ENCODE measurements around the gene CETN3.
A peak's percentile ranks its signal among the peaks of the same experiment; 100 is the strongest.

CETN3 gene

DNA sequence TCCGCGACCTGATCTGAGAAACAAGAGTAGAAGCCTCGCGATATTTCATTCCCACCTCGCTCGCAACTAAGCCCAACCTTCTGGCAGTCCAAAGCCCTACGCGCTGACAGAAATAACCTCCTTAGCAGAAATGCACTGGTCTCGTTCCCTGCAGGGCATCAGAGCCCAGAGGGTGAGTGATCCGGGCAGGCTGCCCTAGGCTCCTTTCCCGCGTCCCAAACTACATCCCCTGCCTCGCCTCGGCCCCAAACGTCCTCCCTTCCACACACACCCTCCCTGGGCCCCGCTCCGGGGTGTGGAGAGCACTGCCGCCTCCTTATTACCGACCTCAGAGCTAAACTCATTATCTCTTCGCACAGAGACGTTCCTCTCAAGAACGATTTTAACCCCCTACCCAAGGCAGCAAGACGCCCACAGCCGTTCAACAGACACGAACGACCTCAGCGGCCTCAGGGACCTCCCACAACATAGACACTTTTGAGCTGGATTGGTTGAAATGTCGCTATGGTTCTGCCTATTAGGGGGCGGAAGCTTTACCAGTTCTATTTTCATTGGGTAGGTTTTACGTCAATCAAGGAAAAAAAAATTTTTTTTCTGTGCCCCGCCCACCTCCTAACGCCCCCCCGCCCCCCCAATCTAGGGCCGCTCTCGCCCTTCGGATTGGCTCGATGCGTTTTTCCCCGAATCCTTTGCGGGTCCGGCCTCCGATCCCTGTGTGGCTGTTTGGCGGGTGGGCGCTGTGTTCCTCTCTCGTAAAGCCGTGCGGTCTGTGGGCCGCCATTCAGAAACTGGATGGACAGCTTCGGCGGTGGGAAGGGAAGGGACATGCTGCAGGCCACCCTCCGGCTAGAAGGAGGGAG lies at the start of gene CETN3:
CETN3 (minus strand) TSS at position 439 of the 860 bp plus-strand sequence; CDS start at position 344, 95 bp downstream.
- TF ChIP-seq, protein P1, sequence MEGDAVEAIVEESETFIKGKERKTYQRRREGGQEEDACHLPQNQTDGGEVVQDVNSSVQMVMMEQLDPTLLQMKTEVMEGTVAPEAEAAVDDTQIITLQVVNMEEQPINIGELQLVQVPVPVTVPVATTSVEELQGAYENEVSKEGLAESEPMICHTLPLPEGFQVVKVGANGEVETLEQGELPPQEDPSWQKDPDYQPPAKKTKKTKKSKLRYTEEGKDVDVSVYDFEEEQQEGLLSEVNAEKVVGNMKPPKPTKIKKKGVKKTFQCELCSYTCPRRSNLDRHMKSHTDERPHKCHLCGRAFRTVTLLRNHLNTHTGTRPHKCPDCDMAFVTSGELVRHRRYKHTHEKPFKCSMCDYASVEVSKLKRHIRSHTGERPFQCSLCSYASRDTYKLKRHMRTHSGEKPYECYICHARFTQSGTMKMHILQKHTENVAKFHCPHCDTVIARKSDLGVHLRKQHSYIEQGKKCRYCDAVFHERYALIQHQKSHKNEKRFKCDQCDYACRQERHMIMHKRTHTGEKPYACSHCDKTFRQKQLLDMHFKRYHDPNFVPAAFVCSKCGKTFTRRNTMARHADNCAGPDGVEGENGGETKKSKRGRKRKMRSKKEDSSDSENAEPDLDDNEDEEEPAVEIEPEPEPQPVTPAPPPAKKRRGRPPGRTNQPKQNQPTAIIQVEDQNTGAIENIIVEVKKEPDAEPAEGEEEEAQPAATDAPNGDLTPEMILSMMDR (IDR thresholded peaks at IDR 0.05; ENCODE audit: low read depth, low read length): no peak; the same call in 1 of the 2 replicates
- peak; percentile 93 for DNase-seq (ENCODE audit: extremely low read depth, low read depth)

DNA sequence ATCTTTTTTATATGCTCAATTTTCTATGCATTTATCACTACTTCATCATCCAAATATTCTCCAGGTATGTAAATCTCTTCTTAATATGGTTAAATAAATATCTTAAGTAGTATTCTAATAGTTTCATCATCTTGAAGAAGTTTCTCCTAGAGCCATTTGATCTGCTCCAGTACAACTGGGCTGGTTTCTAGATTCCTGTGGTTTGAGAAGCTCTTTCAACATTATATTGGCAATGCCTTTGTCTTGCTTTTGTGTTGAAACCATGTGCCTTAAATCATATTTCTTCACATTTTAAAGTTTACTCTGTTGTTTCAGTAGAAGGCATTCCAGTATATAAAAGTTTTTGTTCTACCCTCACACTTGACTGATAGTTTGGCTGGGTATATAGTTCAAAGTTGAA lies 37.4 kb upstream of the CETN3 start:
- peak; percentile 40 for DNase-seq (ENCODE audit: extremely low read depth, low read depth)
- TF ChIP-seq, protein P1 (IDR thresholded peaks at IDR 0.05; ENCODE audit: low read depth, low read length): no peak

DNA sequence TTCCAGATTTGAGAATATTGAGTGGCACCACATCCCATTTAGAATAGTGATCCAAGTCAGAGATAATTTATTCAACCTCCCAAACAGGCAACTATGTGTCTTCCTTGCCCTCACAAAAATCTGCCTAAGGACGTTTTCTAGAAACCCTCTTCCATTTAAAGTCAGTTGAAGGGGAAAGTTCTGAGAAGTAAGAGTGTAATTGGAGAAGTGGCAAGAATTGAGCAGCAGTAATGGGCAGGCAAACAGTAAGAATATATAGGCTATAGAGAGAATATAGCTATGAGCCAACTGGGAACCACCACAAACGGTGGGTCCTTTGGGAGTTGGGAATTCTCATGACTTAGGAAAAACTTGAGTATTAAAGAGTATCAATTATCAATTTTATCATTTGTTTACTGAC lies 31.1 kb upstream of the CETN3 start:
- DNase-seq (ENCODE audit: extremely low read depth, low read depth): no peak
- TF ChIP-seq, protein P1 (IDR thresholded peaks at IDR 0.05; ENCODE audit: low read depth, low read length): no peak

DNA sequence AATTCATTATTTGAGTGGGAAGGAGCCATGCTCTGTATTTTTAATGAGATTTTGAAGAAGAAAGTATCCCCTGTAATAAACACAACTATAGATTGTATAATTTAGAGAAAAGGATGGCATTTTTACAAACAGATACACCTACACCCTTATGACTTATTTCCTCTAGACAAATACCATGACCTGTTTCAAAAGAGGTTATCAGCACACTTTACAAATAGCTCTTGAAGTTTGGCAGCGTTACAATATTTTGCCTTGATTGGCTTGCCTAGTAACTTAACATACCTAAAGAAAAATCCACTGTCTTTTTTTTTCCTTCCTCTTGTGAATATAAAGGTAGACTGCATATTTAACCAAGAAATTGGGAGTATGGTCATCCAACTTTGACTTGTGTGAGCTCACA lies 28.5 kb upstream of the CETN3 start:
- DNase-seq (ENCODE audit: extremely low read depth, low read depth): no peak
- TF ChIP-seq, protein P1 (IDR thresholded peaks at IDR 0.05; ENCODE audit: low read depth, low read length): no peak

DNA sequence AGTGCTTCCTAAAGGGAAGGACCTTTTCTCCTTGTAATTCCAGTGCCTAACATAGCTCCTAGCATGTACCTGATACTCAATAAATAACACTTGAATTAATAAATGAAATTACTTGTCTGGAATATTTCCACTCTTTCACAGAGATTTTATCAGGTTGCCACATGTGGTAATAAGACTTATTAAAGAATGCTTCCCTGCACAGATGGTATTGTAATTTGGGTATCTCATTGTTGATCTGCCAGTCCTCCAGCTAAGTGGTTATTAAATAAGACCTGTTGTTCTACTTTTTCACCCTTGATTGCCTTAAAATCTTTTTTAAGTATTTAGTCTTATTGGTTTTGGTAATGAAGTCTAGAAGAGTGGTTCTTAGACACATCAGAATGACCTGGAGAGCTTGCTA lies 28.1 kb upstream of the CETN3 start:
- TF ChIP-seq, protein P1 (IDR thresholded peaks at IDR 0.05; ENCODE audit: low read depth, low read length): no peak
- no peak for DNase-seq (ENCODE audit: extremely low read depth, low read depth)

DNA sequence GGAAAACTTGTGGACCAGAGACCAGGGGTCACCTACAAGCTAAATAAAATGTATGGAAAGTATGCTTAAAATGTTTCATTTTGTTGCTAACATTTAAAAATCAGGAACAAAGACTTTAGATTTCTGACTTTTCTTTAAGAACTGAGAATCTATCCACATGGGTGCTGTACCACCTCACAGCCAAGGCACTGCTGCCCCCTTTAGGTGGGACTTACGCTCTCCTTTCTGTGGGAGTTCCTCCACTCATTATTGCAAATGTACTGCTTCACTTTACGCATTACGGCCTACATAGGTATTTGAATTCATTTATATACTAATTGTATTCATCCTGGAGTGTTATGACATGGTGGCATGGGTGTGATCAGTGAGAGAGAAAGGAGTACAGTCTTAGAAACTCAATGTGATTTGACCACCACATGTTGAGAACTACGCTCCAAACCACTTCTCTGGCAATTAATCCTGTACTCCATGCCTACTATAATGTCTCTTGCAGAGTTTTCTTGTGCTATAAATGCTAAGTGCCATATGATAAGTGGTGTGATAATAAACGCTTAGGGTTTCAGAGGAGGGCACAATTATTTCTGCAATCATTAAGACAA lies 24.7 kb upstream of the CETN3 start:
- DNase-seq (ENCODE audit: extremely low read depth, low read depth): no peak
- TF ChIP-seq, protein P1 (IDR thresholded peaks at IDR 0.05; ENCODE audit: low read depth, low read length): peak; percentile 67

DNA sequence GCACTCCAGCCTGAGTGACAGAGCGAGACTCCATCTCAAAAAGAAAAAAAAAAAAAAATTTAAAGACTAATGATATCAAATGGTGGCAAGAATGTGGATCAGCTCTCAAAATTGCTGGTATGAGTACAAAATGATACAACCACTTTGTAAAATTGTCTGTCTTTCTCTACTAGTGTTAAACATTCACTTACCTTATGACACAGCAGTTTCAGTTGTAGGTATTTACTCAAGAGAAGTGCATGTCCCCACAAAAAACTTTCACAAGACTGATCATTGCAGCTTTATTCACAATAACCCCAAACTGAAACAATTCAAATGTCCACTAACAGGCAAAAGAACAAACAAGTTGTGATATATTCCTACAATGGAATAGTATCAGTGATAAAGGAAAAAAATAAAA lies 14.7 kb upstream of the CETN3 start:
- TF ChIP-seq, protein P1 (IDR thresholded peaks at IDR 0.05; ENCODE audit: low read depth, low read length): no peak
- no peak for DNase-seq (ENCODE audit: extremely low read depth, low read depth)

Measured in AG09319 (cell line).